GM12801 (cell line): Measurements from ENCODE around the gene CCNK.

Experiments used
- TF ChIP-seq, protein P1 (sequence below): IDR thresholded peaks from one replicate; pipeline ENCODE4 v1.5.1; 2011; ENCODE audit warnings: control low read depth; ENCODE audit not compliant: insufficient read length; ENCODE audit errors: extremely low read depth

The CCNK gene

DNA sequence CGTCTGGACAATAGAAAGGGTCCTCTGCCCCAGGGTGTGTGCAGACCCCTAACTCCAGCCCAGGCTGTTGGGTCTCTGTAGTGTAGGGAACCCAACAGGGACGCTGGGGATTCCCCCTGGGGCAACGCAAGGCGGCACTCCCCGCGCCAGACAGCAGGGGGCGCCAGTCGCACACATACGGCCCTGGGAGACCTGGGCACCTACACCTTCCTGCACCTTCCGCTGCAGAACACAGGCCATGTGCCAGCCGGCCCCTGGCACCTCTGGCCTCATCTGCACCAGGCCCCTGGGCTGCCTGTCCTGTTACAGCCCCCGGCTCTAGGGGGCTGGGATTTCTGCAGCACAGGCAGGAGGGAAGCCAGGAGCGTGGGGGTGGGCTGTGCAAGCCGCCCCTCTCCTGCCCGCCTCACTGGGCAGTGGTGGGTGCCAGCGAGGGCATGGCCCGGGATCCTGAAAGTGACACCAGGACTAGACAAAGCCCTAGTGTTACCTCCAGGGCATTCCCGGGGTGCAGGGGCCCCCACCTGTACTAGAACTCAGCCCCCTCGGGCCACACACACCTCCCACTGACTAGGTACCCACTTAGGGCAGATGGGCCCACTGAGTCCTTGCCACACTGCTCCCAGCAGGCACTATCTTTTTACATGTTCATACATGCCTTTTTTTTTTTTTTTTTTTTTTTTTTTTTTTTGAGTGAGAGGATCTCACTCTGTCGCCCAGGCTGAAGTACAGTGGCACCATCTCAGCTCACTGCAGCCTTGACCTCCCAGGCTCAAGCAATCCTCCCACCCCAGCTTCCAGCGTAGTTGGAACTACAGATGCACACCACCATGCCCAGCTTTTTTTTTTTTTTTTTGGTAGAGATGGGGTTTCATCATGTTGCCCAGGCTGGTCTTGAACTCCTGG is 37.5 kb downstream of the CCNK start:
- TF ChIP-seq, protein P1, sequence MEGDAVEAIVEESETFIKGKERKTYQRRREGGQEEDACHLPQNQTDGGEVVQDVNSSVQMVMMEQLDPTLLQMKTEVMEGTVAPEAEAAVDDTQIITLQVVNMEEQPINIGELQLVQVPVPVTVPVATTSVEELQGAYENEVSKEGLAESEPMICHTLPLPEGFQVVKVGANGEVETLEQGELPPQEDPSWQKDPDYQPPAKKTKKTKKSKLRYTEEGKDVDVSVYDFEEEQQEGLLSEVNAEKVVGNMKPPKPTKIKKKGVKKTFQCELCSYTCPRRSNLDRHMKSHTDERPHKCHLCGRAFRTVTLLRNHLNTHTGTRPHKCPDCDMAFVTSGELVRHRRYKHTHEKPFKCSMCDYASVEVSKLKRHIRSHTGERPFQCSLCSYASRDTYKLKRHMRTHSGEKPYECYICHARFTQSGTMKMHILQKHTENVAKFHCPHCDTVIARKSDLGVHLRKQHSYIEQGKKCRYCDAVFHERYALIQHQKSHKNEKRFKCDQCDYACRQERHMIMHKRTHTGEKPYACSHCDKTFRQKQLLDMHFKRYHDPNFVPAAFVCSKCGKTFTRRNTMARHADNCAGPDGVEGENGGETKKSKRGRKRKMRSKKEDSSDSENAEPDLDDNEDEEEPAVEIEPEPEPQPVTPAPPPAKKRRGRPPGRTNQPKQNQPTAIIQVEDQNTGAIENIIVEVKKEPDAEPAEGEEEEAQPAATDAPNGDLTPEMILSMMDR, result no peak

- TF ChIP-seq, protein P1, result no peak
These were observed 38.2 kb downstream of the CCNK start for GRCh38 chr14:99519347-99519881.

- TF ChIP-seq, protein P1, result no peak
These were observed 38.8 kb downstream of the CCNK start for GRCh38 chr14:99519931-99520421.

DNA sequence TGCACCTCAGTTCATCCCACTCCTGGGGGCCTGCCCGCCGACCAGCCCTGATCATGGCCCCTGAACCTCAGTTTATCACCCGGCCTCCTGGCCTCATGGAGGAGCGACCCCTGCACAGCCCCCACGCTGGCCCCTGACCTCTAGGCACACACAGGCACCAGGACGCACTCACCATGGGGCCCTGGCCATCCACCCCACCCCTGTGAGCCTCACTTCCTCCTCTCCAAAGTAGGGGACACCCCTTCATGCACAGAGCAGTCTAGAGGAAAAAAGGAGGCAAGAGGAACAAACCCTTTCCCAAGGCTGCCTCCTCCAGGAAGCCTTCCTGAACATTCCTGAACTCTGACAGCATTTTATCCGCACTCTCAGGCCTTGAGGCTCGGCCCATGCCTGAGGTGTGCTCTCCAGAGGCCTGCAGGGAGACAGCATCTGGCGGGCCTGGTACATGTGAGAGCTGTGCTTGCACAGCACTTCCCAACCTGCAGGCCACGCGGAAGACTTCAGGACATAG is 39.4 kb downstream of the CCNK start:
- TF ChIP-seq, protein P1, result no peak

GRCh38 chr14:99521176-99522024 is 40.2 kb downstream of the CCNK start:
- TF ChIP-seq, protein P1, result no peak

- TF ChIP-seq, protein P1, result no peak
These were observed 40.8 kb downstream of the CCNK start for GRCh38 chr14:99522025-99522401.

DNA sequence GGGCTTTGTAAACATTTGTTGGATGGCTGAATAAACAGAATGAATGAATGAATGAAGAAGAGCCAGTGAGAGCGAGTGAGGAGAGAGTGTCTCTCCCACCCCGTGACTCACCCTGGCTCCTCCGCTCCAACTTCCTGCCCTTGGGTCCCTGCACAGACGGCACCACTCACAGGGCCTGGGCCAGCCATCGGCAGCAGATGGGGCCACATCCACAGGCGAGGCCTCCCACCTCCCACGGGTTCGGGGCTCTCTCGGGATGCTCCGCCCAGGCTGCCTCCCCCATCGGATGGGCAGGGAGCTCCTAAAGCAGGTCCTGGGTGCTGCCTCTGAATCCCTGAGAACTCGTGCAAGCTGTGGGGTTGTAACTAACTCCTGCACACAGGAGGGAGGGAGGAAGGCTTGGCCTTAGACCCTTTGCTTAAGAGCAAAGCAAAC is 41.3 kb downstream of the CCNK start:
- TF ChIP-seq, protein P1, result no peak
